ENCODE data around the gene TRIM28.
A peak's percentile ranks its signal among the peaks of the same experiment; 100 is the strongest.
"Not testable (repeated sequence)": the region's sequence is repeated elsewhere in the genome, so short reads cannot be mapped to it uniquely, and the experiment has no call there.

The TRIM28 gene

DNA sequence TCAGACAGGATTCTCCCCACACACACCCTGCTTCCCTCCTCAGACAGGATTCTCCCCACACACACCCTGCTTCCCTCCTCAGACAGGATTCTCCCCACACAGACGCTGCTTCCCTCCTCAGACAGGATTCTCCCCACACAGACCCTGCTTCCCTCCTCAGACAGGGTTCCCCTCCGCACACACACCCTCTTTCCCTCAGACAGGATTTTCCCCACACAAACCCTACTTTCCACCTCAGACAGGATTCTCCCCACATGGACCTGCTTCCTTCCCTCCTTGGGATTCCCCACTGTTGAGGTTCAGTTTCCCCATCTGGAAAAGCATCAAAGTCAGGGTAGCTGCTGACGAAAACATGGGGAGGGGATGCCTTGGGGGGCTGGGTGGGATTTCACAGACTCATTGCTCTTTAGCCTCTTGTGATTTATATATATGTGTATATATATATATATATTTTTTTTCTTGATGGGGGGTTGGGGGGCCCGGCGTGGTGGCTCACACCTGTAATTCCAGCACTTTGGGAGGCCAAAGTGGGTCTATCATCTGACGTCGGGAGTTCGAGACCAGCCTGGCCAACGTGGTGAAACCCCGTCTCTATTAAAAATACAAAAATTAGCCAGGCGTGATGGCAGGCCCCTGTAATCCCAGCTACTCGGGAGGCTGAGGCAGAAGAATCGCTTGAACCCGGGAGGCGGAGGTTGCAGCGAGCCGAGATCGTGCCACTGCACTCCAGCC is 1.1 kb upstream of the TRIM28 start:
- H3K4me3 ChIP-seq (ENCODE audit: low read depth, low read length); H2AFZ ChIP-seq (ENCODE audit: low read length, unreplicated experiment): not testable (repeated sequence)
- peaks cover 32% of the 10 kb centered on the region for H3K79me2 ChIP-seq (ENCODE audit: control insufficient read depth, insufficient read depth, low read length, unreplicated experiment)

DNA sequence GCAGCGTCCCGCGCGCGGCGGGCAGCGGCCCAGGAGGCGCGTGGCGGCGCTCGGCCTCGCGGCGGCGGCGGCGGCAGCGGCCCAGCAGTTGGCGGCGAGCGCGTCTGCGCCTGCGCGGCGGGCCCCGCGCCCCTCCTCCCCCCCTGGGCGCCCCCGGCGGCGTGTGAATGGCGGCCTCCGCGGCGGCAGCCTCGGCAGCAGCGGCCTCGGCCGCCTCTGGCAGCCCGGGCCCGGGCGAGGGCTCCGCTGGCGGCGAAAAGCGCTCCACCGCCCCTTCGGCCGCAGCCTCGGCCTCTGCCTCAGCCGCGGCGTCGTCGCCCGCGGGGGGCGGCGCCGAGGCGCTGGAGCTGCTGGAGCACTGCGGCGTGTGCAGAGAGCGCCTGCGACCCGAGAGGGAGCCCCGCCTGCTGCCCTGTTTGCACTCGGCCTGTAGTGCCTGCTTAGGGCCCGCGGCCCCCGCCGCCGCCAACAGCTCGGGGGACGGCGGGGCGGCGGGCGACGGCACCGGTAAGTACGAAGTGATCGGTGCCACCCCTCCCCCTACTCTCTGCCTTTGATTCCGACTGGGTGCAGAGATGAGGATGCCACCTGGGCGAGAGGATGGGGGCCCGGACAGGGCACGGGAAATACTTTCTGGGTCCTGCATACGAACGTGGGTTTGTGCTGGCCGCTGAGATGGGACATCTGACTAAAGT is 874 bp downstream of the TRIM28 start:
- H3K27ac ChIP-seq (ENCODE audit: low read depth, low read length) = peak overlapping the region; percentile 96; the same call in 1 of the 2 replicates
- H3K79me2 ChIP-seq (ENCODE audit: control insufficient read depth, insufficient read depth, low read length, unreplicated experiment) = peaks cover 43% of the 10 kb centered on the region
- H3K4me3 ChIP-seq (ENCODE audit: low read depth, low read length) = peak overlapping the region; percentile 95
- peaks cover 8% of the 10 kb centered on the region for H3K4me1 ChIP-seq (ENCODE audit: control insufficient read depth, insufficient read depth, low read length, unreplicated experiment)
- H2AFZ ChIP-seq (ENCODE audit: low read length, unreplicated experiment) = no peak overlapping the region
- H3K36me3 ChIP-seq (ENCODE audit: insufficient read depth, low read length) = peaks cover 5% of the 10 kb centered on the region; the same call in 1 of the 2 replicates
- H3K27me3 ChIP-seq (ENCODE audit: insufficient read depth, low read length) = no peaks in the 10 kb centered on the region

More for the DNA sequence above, 1.1 kb upstream of the TRIM28 start:
- not testable (repeated sequence) for H3K36me3 ChIP-seq (ENCODE audit: insufficient read depth, low read length); H3K4me1 ChIP-seq (ENCODE audit: control insufficient read depth, insufficient read depth, low read length, unreplicated experiment); H3K27ac ChIP-seq (ENCODE audit: low read depth, low read length)
- H3K27me3 ChIP-seq (ENCODE audit: insufficient read depth, low read length) = peaks cover 16% of the 10 kb centered on the region

DNA sequence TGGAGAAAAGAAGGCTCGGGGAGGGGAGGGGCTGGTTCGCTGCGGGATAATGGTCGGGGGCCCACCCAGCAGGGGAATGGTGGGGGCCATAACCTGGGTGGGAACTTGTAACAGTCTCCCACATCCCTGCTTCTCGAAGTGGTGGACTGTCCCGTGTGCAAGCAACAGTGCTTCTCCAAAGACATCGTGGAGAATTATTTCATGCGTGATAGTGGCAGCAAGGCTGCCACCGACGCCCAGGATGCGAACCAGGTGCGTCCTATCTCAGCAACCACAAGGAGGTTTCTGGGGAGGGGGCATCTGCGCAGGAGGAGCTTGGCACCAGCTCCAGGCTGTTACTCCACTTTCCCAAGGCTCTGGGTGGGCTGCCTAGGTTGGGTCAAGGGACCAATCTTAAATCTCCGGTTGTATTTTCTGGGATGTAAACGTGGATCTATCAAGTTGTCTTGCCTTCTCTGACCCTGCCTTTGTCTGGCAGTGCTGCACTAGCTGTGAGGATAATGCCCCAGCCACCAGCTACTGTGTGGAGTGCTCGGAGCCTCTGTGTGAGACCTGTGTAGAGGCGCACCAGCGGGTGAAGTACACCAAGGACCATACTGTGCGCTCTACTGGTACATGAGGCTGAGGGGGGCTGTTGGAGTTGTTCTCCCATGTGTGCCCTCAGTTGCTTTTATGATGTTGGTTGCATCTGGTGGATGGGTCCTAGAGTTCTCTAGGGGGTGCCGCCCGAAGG is 1.6 kb downstream of the TRIM28 start:
- peaks cover 43% of the 10 kb centered on the region for H3K79me2 ChIP-seq (ENCODE audit: control insufficient read depth, insufficient read depth, low read length, unreplicated experiment)
- no peak overlapping the region for H2AFZ ChIP-seq (ENCODE audit: low read length, unreplicated experiment)
- no peaks in the 10 kb centered on the region for H3K27me3 ChIP-seq (ENCODE audit: insufficient read depth, low read length)
- H3K27ac ChIP-seq (ENCODE audit: low read depth, low read length) = no peak overlapping the region
- peak overlapping the region; percentile 95 for H3K4me3 ChIP-seq (ENCODE audit: low read depth, low read length)
- H3K36me3 ChIP-seq (ENCODE audit: insufficient read depth, low read length) = peaks cover 5% of the 10 kb centered on the region; the same call in 1 of the 2 replicates
- H3K4me1 ChIP-seq (ENCODE audit: control insufficient read depth, insufficient read depth, low read length, unreplicated experiment) = peaks cover 8% of the 10 kb centered on the region

DNA sequence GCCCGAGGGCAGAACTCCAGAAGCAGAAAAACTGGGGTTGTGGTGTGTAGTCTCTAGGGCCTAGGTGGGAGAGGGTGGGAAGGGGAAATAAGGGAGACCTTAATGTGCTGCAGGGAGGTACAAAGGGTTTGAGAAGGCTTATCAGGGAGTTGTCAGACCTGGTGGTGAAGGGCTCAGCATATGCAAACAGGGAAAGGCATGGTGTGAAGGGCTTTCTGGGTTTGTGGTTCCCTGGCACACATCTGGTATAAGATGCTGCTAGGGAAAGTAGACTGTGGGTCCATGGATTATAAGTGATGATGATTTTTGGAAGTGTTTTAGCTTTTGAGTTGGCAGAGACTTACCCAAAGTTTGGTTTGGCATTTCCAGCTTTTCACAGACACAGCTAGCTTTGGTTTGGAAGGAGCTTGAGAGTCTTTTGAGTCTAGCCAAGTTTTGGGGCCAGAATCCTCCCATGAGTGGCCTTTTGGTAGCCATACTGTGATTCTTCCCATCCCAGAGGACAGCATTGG is 2.2 kb downstream of the TRIM28 start:
- H2AFZ ChIP-seq (ENCODE audit: low read length, unreplicated experiment) = no peak overlapping the region
- peaks cover 9% of the 10 kb centered on the region; the same call in 1 of the 2 replicates for H3K36me3 ChIP-seq (ENCODE audit: insufficient read depth, low read length)
- H3K27me3 ChIP-seq (ENCODE audit: insufficient read depth, low read length) = no peaks in the 10 kb centered on the region
- no peak overlapping the region for H3K27ac ChIP-seq (ENCODE audit: low read depth, low read length)
- H3K4me3 ChIP-seq (ENCODE audit: low read depth, low read length) = peak overlapping the region; percentile 95
- H3K4me1 ChIP-seq (ENCODE audit: control insufficient read depth, insufficient read depth, low read length, unreplicated experiment) = peaks cover 8% of the 10 kb centered on the region
- H3K79me2 ChIP-seq (ENCODE audit: control insufficient read depth, insufficient read depth, low read length, unreplicated experiment) = peaks cover 43% of the 10 kb centered on the region

DNA sequence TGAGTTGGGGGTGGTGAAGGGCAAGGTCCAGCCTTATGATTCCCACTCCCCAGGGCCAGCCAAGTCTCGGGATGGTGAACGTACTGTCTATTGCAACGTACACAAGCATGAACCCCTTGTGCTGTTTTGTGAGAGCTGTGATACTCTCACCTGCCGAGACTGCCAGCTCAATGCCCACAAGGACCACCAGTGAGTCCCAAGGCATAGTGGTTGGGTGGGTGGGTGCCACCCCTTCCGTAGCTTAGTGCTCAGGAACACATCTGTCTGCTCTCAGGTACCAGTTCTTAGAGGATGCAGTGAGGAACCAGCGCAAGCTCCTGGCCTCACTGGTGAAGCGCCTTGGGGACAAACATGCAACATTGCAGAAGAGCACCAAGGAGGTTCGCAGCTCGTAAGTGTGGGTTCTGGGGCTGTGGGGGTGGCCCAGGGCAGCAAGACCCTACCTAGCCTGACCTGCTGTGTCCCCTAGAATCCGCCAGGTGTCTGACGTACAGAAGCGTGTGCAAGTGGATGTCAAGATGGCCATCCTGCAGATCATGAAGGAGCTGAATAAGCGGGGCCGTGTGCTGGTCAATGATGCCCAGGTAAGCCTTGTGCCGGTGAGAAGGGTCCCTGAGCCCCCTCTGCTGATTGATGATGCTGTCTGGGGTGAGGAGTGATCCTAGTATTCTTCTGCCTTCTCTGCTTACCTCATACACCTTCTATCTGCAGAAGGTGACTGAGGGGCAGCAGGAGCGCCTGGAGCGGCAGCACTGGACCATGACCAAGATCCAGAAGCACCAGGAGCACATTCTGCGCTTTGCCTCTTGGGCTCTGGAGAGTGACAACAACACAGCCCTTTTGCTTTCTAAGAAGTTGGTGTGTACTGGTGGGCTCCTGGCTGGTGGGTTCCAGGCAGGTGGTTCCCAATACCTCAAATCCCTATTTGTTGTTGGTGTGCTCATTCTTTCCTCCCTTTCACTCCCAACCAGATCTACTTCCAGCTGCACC is 3.8 kb downstream of the TRIM28 start:
- H3K4me3 ChIP-seq (ENCODE audit: low read depth, low read length) = peak overlapping the region; percentile 16; the same call in 1 of the 2 replicates
- peaks cover 12% of the 10 kb centered on the region for H3K36me3 ChIP-seq (ENCODE audit: insufficient read depth, low read length)
- peaks cover 43% of the 10 kb centered on the region for H3K79me2 ChIP-seq (ENCODE audit: control insufficient read depth, insufficient read depth, low read length, unreplicated experiment)
- H3K27me3 ChIP-seq (ENCODE audit: insufficient read depth, low read length) = no peaks in the 10 kb centered on the region
- peaks cover 8% of the 10 kb centered on the region for H3K4me1 ChIP-seq (ENCODE audit: control insufficient read depth, insufficient read depth, low read length, unreplicated experiment)
- no peak overlapping the region for H2AFZ ChIP-seq (ENCODE audit: low read length, unreplicated experiment)
- no peak overlapping the region for H3K27ac ChIP-seq (ENCODE audit: low read depth, low read length)

DNA sequence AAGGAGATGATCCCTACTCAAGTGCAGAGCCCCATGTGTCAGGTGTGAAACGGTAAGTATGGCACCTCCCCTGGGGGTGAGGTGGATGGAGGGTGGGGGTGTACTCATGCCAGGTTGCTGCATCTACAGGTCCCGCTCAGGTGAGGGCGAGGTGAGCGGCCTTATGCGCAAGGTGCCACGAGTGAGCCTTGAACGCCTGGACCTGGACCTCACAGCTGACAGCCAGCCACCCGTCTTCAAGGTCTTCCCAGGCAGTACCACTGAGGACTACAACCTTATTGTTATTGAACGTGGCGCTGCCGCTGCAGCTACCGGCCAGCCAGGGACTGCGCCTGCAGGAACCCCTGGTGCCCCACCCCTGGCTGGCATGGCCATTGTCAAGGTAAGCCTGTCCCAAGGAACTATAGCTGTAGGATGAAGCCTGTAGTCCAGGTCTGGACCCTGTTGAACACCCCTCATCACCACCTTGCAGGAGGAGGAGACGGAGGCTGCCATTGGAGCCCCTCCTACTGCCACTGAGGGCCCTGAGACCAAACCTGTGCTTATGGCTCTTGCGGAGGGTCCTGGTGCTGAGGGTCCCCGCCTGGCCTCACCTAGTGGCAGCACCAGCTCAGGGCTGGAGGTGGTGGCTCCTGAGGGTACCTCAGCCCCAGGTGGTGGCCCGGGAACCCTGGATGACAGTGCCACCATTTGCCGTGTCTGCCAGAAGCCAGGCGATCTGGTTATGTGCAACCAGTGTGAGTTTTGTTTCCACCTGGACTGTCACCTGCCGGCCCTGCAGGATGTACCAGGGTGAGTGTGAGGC is 5.2 kb downstream of the TRIM28 start:
- Histone ChIP-seq H3K79me2 (ENCODE audit: control insufficient read depth, insufficient read depth, low read length, unreplicated experiment) (peaks cover 43% of the 10 kb centered on the region), H3K4me1 (ENCODE audit: control insufficient read depth, insufficient read depth, low read length, unreplicated experiment) (peaks cover 15% of the 10 kb centered on the region), H3K36me3 (ENCODE audit: insufficient read depth, low read length) (peaks cover 14% of the 10 kb centered on the region), H3K27me3 (ENCODE audit: insufficient read depth, low read length) (no peaks in the 10 kb centered on the region), H2AFZ (ENCODE audit: low read length, unreplicated experiment) (no peak overlapping the region), H3K4me3 (ENCODE audit: low read depth, low read length) (no peak overlapping the region), H3K27ac (ENCODE audit: low read depth, low read length) (no peak overlapping the region)

DNA sequence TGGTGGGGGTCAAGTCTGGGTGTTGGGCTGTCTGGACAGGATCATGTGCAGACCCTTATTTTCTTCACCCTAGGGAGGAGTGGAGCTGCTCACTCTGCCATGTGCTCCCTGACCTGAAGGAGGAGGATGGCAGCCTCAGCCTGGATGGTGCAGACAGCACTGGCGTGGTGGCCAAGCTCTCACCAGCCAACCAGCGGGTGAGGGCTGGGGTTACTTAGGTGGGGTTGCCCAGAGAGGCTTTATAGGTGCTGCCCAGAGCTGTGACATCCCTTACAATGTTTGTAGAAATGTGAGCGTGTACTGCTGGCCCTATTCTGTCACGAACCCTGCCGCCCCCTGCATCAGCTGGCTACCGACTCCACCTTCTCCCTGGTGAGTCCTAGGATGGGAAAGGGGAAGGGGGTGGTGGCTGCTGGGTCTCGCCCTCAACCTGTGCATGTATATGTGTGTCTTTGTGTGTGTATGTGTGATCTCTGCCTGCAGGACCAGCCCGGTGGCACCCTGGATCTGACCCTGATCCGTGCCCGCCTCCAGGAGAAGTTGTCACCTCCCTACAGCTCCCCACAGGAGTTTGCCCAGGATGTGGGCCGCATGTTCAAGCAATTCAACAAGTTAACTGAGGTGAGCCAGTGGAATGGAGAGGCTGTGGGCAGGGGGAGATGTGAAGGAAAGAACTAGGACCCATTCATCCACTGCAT is 5.9 kb downstream of the TRIM28 start:
- Histone ChIP-seq H3K4me3 (ENCODE audit: low read depth, low read length) (no peak overlapping the region), H3K36me3 (ENCODE audit: insufficient read depth, low read length) (peaks cover 14% of the 10 kb centered on the region), H2AFZ (ENCODE audit: low read length, unreplicated experiment) (no peak overlapping the region), H3K79me2 (ENCODE audit: control insufficient read depth, insufficient read depth, low read length, unreplicated experiment) (peaks cover 40% of the 10 kb centered on the region), H3K27ac (ENCODE audit: low read depth, low read length) (no peak overlapping the region), H3K27me3 (ENCODE audit: insufficient read depth, low read length) (no peaks in the 10 kb centered on the region), H3K4me1 (ENCODE audit: control insufficient read depth, insufficient read depth, low read length, unreplicated experiment) (peaks cover 15% of the 10 kb centered on the region)

DNA sequence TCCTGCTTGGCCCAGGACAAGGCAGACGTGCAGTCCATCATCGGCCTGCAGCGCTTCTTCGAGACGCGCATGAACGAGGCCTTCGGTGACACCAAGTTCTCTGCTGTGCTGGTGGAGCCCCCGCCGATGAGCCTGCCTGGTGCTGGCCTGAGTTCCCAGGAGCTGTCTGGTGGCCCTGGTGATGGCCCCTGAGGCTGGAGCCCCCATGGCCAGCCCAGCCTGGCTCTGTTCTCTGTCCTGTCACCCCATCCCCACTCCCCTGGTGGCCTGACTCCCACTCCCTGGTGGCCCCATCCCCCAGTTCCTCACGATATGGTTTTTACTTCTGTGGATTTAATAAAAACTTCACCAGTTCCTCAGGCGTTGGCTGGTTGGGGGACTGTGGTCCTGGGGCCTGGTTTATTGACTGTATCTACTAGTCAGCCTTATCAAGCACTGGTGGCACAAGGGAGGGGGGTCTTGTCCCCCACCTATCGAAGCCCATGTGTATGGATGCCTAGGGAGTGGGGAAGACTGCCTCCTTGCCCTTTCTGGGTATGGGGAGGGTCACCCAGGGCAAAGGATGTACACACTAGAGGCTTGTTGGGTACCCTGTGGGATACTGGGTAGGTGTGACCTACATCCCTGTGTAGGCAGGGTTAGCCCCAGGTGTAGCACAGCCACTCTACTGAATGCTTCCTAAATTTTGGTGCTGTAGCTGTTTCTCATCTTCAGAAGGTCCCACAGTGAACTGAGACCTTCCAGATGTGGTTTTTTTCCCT is 6.7 kb downstream of the TRIM28 start:
- no peaks in the 10 kb centered on the region for H3K27me3 ChIP-seq (ENCODE audit: insufficient read depth, low read length)
- no peak overlapping the region for H3K27ac ChIP-seq (ENCODE audit: low read depth, low read length)
- H3K36me3 ChIP-seq (ENCODE audit: insufficient read depth, low read length) = peaks cover 14% of the 10 kb centered on the region
- H2AFZ ChIP-seq (ENCODE audit: low read length, unreplicated experiment) = no peak overlapping the region
- H3K4me3 ChIP-seq (ENCODE audit: low read depth, low read length) = no peak overlapping the region
- peaks cover 19% of the 10 kb centered on the region for H3K4me1 ChIP-seq (ENCODE audit: control insufficient read depth, insufficient read depth, low read length, unreplicated experiment)
- peaks cover 35% of the 10 kb centered on the region for H3K79me2 ChIP-seq (ENCODE audit: control insufficient read depth, insufficient read depth, low read length, unreplicated experiment)
